GM19023 (cell line): ENCODE measurements around the gene TBC1D8.

ENCODE experiments used
- ATAC-seq: cut with Tn5 transposase; IDR thresholded peaks from one replicate; pipeline ENCODE4 v1.9.1; 2021; ENCODE audit warnings: mild to moderate bottlenecking, moderate library complexity; ENCODE audit not compliant: unreplicated experiment

TBC1D8 gene

DNA sequence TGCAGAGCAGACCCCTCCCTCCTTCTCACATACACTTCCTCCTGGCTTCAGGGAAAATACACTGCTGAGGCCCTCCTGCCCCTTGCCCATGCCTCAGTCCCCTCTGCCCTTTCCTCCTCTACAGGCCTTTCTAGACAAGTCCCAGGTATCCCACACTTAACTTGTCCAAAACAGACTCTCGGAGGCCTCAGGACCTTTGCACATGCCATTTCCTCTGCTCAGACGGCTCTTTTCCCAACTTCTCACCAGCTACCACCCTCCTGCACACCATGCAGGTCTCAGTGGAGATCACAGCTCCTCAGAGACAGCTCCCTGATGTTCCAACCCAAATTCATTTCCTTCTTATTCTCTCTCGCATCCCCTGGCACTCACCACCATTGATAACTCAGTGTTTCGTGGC lies 11.7 kb downstream of the TBC1D8 start:
- ATAC-seq: no peak

DNA sequence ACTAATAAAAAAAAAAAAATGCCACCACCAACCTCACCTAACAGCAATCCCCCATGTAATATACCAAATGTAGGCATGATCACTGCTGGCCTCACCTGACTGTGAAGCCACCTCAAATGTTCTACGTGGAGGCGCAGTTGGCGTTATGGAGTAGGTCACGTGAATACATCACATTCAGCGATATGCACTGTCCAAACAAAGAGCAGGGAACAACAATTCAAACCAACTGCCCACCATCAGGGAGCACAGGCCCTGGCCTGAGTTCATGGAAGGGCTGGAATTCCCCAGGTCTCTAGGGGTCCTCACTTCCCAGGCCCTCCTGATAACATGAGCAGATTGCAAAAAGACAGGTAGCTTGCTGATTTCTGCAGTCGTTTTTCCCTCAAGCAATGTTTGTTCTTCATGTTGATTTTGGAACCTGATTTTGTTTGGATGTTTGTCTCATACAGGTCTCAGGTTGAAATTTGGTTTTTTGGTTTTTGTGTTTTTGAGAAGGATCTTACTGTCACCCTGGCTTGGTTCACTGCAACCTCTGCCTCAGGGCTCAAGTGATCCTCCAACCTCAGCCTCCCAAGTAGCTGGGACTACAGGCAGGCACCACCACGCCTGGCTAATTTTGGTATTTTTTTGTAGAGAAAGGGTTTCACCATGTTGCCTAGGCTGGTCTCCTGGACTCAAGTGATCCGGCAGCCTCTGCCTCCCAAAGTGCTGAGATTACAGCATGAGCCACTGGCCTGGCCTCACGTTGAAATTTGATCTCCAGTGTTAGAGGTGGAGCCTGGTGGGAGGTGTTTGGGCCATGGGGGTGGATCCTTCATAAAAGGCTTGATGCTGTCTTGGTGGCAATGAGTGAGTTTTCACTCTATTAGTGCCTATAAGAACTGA lies 15.5 kb downstream of the TBC1D8 start:
- ATAC-seq: no peak

DNA sequence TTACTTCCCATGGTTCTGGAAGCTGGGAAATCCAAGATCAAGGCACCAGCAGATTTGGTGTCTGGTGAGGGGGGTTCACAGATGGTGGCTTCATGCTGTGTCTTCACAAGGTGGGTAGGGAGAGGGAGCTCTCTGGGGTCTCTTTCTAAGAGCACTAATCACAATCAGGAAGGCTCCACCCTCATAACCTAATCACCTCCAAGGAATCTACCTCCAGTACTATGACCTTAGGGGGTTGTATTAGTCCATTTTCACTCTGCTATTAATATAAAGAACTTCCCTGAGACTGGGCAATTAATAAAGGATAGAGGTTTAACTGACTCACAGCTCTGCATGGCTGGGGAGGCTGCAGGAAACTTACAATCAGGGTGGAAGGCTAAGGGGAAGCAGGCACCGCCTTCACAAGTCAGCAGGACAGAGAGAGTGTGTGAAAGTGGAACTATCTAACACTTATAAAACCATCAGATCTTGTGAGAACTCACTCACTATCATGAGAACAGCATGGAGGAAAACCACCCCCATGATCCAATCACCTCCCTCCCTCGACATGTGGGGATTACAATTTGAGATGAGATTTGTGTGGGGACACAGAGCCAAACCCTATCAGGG lies 17.6 kb downstream of the TBC1D8 start:
- ATAC-seq: no peak

DNA sequence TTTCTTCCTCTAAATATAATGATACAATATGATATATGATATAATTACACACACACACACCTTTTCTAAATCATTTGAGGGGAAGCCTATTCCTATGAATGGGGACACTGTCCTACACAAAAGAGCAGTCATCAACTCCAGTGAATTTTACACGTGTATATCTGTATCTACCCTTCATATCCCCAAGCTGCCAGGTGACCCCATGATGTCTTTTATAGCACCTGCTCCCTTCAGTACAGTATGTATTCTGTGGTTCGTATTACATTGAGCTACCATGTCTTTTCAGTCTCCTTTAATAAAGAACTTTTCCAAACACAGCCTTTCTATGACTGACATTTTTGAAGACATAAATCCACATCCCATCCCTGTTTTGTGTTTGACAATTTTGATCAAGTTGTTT lies 19.0 kb downstream of the TBC1D8 start:
- no peak for ATAC-seq

DNA sequence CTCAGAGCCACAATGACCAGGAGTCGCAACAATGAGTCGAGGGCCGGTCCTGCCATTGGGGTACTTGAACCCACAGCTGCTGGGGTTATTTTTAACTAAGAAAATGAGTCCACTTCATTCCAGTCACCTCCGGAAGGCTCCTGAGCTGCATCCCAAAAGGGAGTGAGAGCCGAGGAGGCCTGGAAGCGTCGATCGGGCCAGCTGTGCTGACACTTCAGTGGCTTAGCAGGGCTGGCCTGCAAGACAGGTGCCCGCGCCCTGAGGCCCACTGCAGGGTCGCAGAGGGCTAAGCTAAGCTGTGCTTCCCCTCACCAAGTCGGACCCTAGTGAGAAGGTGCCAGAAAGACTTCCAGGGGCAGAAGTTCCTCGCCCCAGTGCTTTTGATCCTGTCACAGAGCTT lies 21.1 kb downstream of the TBC1D8 start:
- no peak for ATAC-seq

DNA sequence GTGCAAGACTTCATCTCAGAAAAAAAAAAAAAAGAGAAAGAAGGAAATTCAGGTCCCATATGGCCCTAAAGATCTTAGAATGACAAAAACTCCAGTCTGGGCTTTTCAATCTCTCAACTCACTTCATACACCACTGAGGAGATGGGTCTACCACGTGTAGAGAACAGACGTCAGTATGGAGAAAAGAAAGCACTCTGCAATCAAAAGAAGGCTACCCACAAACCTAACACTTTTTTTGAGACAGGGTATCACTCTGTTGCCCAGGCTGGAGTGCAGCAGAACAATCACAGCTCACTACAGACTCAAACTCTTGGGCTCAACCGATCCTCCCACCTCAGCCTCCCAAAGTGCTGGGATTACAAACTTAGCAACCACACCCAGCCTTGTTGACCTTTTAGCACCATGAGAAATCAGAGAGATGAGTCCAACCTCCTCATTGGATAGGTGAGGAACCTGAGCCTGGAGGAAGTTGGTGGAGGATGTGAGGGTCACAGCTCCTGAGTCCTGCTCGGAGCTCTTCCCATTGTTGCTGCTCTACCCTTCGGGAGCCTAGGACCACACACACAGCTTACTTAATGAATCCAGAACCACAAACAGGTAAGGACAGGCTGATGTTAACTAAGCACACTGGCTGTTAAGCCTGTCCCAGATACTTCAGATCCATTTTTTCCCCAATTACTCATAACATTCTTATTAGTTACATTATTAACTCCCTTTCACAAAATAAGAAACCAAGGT lies 23.7 kb downstream of the TBC1D8 start:
- no peak for ATAC-seq

DNA sequence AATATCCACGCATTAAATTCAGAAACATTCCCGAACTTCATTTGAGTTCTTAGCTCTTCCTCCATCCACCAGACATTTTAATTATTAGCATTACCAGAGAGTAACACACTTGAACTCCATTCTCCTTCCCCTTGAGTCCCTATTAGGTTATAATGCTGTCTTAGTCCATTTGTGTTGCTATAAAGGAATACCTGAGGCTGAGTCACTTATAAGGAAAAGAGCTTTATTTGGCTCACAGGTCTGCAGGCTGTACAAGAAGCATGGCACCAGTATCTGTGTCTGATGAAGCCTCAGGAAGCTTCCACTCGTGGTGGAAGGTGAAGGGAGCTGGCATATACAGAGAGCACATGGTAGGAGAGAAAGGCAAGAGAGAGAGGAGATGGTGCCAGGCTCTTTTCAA lies 25.4 kb downstream of the TBC1D8 start:
- no peak for ATAC-seq

DNA sequence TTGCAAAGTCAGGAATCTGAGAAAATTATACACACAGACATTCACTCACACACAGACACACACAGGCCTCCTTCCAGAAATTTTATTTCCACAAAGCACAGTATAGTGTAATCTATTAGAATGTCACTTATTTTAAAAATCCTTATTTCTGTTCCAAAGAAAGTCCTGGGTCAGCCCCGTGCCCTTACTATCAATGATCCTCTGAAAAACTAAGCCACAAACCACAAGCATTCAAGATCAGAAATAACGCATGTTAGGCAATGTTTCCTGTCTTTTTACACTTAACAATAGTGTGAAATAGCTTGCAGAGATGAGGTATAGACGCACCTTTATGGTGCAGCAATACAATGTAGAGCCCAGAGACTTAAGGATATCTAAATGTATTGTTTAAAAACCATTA lies 25.8 kb downstream of the TBC1D8 start:
- ATAC-seq: no peak

DNA sequence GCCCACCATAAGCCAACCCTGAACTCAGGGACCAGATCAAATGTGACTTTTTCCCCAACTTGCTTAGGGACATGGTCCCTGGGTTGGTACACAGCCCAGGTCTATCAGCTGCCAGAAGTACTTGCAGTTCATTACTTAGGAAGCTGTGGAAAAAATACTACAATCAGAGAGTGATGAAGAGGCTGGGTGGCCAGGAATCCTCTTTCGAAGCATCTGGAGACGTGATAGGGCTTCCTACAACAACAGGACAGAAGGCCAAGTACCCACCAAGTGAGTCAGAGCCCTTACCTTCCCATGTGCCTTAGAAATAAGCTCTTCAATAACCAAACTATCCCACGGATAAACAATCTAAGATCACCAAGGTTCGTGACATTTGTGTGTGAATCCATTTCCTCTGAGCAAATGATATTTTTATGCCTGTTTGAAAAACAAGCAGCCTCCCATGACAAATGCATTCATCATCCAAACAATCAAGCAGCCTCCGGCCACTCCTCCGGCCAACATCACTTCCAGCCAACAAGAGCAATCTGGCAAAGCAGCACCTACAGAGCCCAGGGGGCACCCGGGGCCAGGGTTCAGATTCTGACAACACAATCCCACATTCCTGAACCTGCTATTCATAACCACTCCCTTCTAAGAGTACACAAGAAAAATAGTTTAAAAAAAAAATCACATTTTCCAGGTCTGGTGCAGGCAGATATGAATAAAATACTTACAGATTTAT lies 26.4 kb downstream of the TBC1D8 start:
- ATAC-seq: no peak

DNA sequence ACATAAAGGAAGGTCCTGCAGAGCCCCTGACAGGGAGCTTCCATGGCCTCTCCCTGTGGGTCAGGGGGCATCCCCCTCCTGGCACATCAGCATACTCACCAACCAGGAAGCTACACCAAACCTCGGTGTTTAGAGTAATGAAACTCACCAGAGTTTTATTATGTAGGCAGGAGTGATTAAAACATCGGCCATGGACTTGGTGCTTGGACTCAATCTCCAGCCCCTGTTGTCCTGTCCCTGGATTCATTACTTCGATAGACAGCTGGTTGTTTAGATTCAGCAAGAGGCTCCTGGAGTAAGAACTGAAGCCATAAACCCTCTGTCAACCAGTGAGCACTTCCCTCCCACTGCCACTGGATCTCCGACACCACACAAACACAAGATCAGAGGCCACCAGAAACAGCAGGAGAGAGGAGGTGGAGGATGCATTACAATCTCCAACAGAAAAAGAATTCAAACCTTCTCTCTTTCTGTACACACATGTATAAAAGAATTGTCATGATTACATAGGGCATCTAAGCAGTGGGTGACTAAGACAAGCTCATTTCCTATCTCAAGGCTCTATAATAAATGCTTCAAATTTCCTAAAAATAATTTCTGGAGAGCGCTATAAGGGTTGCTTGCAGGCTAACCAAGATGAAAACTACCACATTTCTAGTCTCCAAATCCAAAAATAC lies 27.2 kb downstream of the TBC1D8 start:
- ATAC-seq: no peak

DNA sequence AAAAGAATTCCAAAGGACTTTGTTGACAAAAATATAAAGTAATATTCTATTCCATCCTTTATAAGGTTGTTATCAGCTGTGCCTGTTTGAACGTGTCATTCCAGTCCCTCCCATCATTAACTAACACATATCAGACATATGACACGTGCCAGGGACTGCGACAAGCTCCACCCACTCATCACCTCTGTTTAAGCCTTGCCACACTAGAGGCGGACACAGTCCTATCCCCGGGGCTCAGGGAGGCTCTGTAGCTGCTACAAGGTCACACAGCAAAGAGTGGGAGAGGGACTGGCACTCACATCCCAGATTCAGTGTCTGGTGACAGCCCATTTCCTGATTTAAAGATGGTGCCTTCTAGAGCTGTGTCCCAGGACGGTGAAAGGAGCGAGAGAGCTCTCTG lies 30.0 kb downstream of the TBC1D8 start:
- no peak for ATAC-seq

DNA sequence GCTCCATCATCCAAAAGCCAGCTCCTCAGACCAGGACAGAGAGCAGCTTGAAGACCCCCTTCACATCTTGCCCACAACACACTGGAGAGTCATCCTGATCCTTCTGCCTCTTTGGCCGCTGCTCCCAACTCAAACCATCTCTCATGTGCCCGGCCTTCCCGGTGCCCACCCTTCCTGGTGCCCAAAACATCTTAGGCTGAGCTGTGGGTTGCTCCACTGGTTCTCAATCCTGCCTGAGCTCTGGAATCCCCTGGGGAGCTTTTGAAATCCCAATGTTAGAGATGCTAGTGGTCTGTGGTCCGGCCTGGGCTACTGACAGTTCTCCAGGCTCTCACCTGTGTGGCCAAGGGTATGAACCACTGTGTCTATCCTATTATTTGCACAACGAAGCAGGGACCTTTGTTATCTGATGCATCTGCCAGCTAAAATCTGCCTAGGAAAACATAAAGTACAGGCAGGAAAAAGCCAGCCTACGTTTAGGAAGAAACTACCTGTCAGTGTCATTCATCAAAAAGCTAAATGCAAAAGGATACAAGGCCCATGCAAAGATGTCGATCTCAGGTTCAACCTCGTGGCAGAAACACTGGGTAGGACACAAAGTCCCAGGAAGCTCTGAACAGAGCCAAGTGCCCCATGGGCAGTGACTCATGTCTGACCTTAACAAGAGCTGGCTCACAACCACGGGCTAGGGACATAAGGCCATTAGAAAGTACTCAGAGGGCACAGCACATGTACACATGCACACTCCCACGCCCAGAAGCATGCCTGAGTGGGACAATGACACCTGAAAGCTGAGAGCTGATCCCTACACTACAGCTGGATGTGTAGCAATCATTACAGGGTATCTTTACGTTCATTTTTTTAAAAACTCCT lies 30.8 kb downstream of the TBC1D8 start:
- ATAC-seq: no peak

DNA sequence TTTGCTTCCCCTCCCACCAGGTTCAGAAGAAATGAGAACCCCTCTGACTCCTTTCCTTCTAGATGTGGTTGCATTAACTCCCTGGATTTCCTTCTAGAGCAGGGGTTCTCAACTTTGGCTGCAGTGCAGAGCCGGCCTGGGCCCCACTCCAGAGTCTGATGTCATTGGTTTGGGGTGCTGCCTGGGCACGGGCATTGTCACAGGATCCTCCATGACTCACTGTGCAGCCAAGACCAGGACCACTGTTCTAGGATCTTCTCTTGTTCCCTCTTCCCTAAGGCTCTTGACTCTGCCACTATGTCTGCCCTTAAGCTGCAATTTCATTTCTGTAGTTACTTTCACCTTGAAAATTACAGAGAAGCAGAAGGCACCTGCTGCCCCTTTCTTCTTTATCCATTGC lies 31.8 kb downstream of the TBC1D8 start:
- no peak for ATAC-seq

DNA sequence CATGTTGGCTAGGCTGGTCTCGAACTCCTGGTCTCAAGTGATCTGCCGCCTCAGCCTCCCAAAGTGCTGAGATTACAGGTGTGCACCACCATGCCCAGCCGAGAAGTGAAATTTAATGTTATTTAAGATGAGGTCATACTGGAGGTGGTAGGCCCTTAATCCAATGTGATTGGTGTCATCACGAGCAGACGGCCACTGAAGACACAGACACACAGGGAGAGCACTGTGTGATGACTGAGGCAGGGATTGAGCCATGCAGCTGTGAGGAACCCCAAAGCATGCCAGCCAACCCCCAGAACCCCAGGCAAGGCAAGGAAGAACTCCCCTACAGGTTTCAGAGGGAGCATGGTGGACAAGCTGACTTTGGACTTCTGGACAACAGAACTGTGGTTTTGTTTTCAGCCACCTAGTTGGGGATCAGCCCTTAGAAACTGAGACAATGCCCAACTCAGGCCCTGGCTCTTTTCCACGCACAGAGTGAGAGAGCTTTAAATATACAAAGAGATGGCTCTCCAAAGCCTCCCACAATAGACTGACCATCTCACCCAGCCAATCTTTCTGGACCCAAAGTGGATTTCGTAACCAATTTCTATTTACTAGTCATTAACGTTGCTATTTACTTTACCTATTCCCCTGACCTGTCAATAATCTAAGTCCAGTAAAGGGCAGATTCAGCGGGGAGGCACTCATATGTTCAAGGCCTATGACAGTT lies 34.2 kb downstream of the TBC1D8 start:
- ATAC-seq: no peak

DNA sequence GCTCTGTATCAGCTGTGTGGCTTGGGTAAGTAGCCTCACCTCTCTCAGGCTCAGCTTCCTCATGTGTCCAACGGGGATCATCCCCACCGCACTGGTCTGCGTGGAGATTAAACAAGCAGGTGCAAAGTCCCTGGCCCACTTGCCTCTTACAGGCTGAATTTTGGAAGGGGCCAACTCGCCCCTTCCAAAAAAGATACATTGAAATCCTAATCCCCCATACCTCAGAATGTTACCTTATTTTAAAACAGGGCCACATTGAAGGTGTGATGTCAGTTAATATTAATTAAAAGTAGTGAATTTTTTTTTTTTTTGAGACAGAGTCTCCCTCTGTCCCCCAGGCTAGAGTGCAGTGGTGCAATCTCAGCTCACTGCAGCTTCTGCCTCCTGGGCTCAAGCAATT lies 34.8 kb downstream of the TBC1D8 start:
- no peak for ATAC-seq

DNA sequence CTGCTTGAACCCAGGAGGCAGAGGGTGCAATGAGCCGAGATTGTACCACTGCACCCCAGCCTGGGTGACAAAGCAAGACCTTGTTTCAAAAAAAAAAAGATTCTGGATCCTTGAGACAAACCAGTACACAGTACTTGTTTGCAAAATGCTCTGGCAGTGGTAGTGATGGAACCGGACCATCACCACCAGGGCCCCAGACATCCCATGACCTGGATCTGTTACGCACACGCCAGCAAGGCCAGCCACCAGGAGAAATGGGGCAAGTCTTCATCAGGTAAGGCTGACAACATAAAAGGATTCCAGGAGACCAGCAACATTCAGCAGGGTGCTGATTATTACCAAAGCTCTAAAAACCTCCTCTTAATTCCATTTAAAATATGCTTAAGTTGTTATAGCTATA lies 35.5 kb downstream of the TBC1D8 start:
- ATAC-seq: no peak

DNA sequence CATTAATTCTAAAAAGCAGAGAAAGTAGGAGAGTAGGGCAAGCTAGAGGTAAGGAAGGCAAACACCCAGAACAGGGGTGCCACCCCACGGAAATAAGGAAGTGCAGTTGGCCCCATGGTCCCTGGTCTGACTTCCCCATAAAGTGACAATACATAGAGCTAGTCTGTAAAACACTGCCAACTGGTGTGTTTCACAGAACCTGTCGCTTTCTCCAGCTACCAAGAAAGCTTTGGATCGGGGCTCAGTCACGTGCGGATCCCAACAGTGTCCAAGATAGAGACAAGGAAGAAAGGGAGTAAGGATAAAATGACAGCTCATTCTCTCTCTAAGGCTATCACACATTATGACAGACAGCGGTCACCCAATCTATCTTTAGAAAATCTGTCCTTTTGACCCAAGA lies 36.4 kb downstream of the TBC1D8 start:
- no peak for ATAC-seq

DNA sequence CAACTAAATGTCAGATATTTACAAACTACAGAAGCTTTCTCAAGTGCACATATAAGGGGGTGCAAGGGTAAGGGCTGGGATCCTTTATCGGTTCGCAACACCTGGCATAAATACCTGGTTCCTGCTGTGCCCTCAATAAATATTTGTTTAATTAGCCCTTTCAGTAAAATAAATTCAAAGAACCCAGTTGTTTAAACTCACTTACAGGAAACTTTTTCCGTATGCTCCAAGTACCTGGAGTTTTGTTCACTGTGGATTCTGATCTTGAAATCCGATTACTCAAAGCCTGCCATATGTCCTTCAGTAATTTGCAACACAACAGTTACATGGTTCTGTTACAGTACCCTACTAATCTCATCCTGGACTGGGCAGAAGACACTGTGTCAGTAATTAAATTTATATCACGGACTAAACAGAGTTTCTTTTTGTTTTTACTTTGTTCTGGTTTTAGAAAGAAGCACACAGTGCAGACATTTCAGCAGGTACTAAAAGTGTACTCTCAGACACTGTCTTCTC lies 36.9 kb downstream of the TBC1D8 start:
- no peak for ATAC-seq
